Measurements from ENCODE around the gene CHRNG. TPM values are rescaled to one million over a fixed set of nuclear protein-coding genes. Genes with fewer than 3 reads are reported as not detected.

CHRNG gene
- total and polyA plus RNA-seq, 2 experiments from 2014 or later, result not detected

DNA sequence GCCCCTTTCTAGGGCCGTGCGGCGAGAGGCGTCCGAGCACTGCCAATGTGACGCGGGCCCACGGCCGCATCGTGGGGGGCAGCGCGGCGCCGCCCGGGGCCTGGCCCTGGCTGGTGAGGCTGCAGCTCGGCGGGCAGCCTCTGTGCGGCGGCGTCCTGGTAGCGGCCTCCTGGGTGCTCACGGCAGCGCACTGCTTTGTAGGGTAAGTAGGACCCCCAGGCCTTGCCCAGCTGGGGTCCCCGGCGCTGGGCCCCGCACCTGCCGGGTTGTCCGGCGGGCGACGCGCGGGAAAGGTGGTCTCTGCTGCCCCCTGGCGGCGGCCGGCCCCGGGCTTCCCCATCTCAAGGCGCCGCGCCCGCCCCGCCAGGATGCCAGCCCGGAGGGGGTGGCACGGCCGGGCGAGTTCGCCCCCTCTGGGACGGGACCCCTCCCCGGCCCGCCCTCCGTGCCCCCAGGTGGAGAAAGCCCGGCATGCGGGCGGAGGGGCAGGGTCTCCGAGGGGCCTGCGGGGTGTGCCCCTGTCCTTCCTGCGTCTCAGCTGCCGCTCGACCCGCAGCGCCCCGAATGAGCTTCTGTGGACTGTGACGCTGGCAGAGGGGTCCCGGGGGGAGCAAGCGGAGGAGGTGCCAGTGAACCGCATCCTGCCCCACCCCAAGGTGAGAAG is 17.4 kb upstream of the CHRNG start:
- Histone ChIP-seq H3K79me2 (replicated peaks; ENCODE audit: insufficient read depth) (no peaks in the 10 kb centered on the region), H3K27ac (ENCODE audit: low read depth) (no peak overlapping the region), H3K4me3 (peak overlapping the region; percentile 53), H4K20me1 (replicated peaks; ENCODE audit: insufficient read depth) (no peaks in the 10 kb centered on the region), H2AFZ (peak overlapping the region; percentile 72), H3K4me1 (ENCODE audit: insufficient read depth) (no peaks in the 10 kb centered on the region; the same call in 1 of the 2 replicates), H3K36me3 (ENCODE audit: insufficient read depth) (no peaks in the 10 kb centered on the region), H3F3A (replicated peaks; ENCODE audit: low read depth) (0 out of 2 replicates have a peak, but pooled peaks cover 3% of the 10 kb centered on the region), H3K27me3 (ENCODE audit: insufficient read depth) (peaks cover 44% of the 10 kb centered on the region), H3K9me2 (ENCODE audit: insufficient read depth) (no peaks in the 10 kb centered on the region), H3K4me2 (peak overlapping the region; percentile 73)
- Mint-ChIP-seq H3K4me1 (peaks cover 17% of the 10 kb centered on the region), H3K4me3 (no peak overlapping the region), H3K27ac (no peak overlapping the region), H3K36me3 (ENCODE audit: low read depth) (no peaks in the 10 kb centered on the region; the same call in 2 of the 3 replicates), H3K9me3 (no peaks in the 10 kb centered on the region), H3K27me3 (ENCODE audit: insufficient read depth, low read depth, poor library complexity) (peaks cover 38% of the 10 kb centered on the region)
- ATAC-seq, result peak; percentile 42
- no peak for TF ChIP-seq CREB1 (CRISPR knock-in tag; IDR thresholded peaks at IDR 0.05; ENCODE audit: low read depth)
- TF ChIP-seq, protein P1, sequence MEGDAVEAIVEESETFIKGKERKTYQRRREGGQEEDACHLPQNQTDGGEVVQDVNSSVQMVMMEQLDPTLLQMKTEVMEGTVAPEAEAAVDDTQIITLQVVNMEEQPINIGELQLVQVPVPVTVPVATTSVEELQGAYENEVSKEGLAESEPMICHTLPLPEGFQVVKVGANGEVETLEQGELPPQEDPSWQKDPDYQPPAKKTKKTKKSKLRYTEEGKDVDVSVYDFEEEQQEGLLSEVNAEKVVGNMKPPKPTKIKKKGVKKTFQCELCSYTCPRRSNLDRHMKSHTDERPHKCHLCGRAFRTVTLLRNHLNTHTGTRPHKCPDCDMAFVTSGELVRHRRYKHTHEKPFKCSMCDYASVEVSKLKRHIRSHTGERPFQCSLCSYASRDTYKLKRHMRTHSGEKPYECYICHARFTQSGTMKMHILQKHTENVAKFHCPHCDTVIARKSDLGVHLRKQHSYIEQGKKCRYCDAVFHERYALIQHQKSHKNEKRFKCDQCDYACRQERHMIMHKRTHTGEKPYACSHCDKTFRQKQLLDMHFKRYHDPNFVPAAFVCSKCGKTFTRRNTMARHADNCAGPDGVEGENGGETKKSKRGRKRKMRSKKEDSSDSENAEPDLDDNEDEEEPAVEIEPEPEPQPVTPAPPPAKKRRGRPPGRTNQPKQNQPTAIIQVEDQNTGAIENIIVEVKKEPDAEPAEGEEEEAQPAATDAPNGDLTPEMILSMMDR (conservative IDR thresholded peaks at IDR 0.05; ENCODE audit: low read depth in 2 of 2), result peak; percentile 58 to 80
- peak; percentile 53 for TF ChIP-seq EZH2 (IDR thresholded peaks at IDR 0.05; ENCODE audit: low read depth, unreplicated experiment)
- peak; percentile 66 for DNase-seq (ENCODE audit: low spot score)

DNA sequence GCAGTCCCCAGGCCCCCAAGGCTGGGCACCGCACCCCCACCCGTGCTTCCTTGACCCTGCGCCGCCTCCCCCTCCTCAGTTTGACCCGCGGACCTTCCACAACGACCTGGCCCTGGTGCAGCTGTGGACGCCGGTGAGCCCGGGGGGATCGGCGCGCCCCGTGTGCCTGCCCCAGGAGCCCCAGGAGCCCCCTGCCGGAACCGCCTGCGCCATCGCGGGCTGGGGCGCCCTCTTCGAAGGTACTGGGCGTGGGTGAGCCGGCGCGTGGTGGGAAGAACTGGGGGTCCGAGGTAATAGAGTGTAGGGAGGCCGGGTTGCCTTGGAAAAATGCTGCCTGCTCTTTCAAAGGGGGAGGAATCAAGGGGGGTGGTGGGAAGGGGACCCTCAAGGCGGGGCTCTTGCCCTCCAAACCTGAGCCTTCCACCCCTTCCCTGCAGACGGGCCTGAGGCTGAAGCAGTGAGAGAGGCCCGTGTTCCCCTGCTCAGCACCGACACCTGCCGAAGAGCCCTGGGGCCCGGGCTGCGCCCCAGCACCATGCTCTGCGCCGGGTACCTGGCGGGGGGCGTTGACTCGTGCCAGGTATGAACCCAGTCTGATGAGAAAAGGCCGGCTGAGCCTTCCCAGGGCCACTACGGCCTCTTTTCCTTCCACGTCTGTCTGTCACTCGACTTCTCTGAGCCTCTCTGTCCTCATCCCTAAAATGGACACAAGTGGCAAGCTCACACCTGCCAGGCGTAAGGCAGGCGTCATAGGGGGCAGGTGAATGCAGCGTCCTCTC is 16.7 kb upstream of the CHRNG start:
- DNase-seq (ENCODE audit: low spot score) (no peak), ATAC-seq (peak; percentile 4)
- Mint-ChIP-seq H3K4me1 (peaks cover 17% of the 10 kb centered on the region), H3K27me3 (ENCODE audit: insufficient read depth, low read depth, poor library complexity) (peaks cover 44% of the 10 kb centered on the region), H3K27ac (no peak overlapping the region), H3K36me3 (ENCODE audit: low read depth) (no peaks in the 10 kb centered on the region; the same call in 2 of the 3 replicates), H3K9me3 (no peaks in the 10 kb centered on the region), H3K4me3 (peak overlapping the region; percentile 59)
- H3K27me3 ChIP-seq (ENCODE audit: insufficient read depth), result peaks cover 44% of the 10 kb centered on the region
- H3F3A ChIP-seq (replicated peaks; ENCODE audit: low read depth), result 0 out of 2 replicates have a peak, but pooled peaks cover 3% of the 10 kb centered on the region
- H2AFZ ChIP-seq, result peak overlapping the region; percentile 72; the same call in 1 of the 2 replicates
- no peaks in the 10 kb centered on the region; the same call in 1 of the 2 replicates for H3K4me1 ChIP-seq (ENCODE audit: insufficient read depth)
- no peaks in the 10 kb centered on the region for H4K20me1 ChIP-seq (replicated peaks; ENCODE audit: insufficient read depth)
- H3K9me2 ChIP-seq (ENCODE audit: insufficient read depth), result no peaks in the 10 kb centered on the region
- no peaks in the 10 kb centered on the region for H3K36me3 ChIP-seq (ENCODE audit: insufficient read depth)
- H3K27ac ChIP-seq (ENCODE audit: low read depth), result no peak overlapping the region
- peak overlapping the region; percentile 86 for H3K4me2 ChIP-seq
- peak; percentile 26 for TF ChIP-seq EZH2 (IDR thresholded peaks at IDR 0.05; ENCODE audit: low read depth, unreplicated experiment)
- TF ChIP-seq ZNF114 (CRISPR knock-in tag; IDR thresholded peaks at IDR 0.05), result no peak
- H3K79me2 ChIP-seq (replicated peaks; ENCODE audit: insufficient read depth), result no peaks in the 10 kb centered on the region
- peak overlapping the region; percentile 68 for H3K4me3 ChIP-seq

DNA sequence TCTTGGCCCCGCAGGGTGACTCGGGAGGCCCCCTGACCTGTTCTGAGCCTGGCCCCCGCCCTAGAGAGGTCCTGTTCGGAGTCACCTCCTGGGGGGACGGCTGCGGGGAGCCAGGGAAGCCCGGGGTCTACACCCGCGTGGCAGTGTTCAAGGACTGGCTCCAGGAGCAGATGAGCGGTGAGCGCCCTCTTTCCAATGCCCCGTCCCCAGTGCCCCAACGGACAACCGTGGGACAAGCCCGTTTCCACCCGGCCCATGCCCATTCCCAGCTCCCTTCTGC is 16.1 kb upstream of the CHRNG start:
- Histone ChIP-seq H3K27ac (ENCODE audit: low read depth) (no peak overlapping the region), H3K4me3 (peak overlapping the region; percentile 68), H3K79me2 (replicated peaks; ENCODE audit: insufficient read depth) (no peaks in the 10 kb centered on the region), H2AFZ (0 out of 2 replicates have a peak overlapping the region, but pooled peaks have one; percentile 83), H4K20me1 (replicated peaks; ENCODE audit: insufficient read depth) (no peaks in the 10 kb centered on the region), H3K36me3 (ENCODE audit: insufficient read depth) (no peaks in the 10 kb centered on the region), H3K4me1 (ENCODE audit: insufficient read depth) (no peaks in the 10 kb centered on the region; the same call in 1 of the 2 replicates), H3F3A (replicated peaks; ENCODE audit: low read depth) (0 out of 2 replicates have a peak, but pooled peaks cover 3% of the 10 kb centered on the region), H3K9me2 (ENCODE audit: insufficient read depth) (no peaks in the 10 kb centered on the region), H3K27me3 (ENCODE audit: insufficient read depth) (peaks cover 44% of the 10 kb centered on the region), H3K4me2 (peak overlapping the region; percentile 86)
- Mint-ChIP-seq H3K27me3 (ENCODE audit: insufficient read depth, low read depth, poor library complexity) (peaks cover 44% of the 10 kb centered on the region), H3K4me3 (peak overlapping the region; percentile 59), H3K36me3 (ENCODE audit: low read depth) (no peaks in the 10 kb centered on the region; the same call in 2 of the 3 replicates), H3K9me3 (no peaks in the 10 kb centered on the region), H3K27ac (no peak overlapping the region), H3K4me1 (peaks cover 17% of the 10 kb centered on the region)
- TF ChIP-seq EZH2 (IDR thresholded peaks at IDR 0.05; ENCODE audit: low read depth, unreplicated experiment), result peak; percentile 47
- TF ChIP-seq JUNB (IDR thresholded peaks at IDR 0.05; ENCODE audit: unreplicated experiment), result no peak
- ATAC-seq (peak; percentile 1; the same call in 2 of the 3 replicates), DNase-seq (ENCODE audit: low spot score) (no peak)
